Endodermal cell (in vitro differentiated cells): ENCODE results near the gene AP3B2. TPM values are rescaled to one million over a fixed set of nuclear protein-coding genes. Genes with fewer than 3 reads are reported as not detected.
A peak's percentile ranks its signal among the peaks of the same experiment; 100 is the strongest.

Experiments used
- DNase-seq: peaks from one replicate; pipeline ENCODE4 v3.0.0-alpha.2; 2017
- H3K27ac ChIP-seq: 2 replicates; pipeline ENCODE4 v1.5.1; 2013; ENCODE audit warnings: mild to moderate bottlenecking, low read depth, low read length, moderate library complexity
- H3K27me3 ChIP-seq: 2 replicates; pipeline ENCODE4 v1.6.1; 2013; ENCODE audit warnings: mild to moderate bottlenecking, low read length, moderate library complexity; ENCODE audit not compliant: insufficient read depth, control insufficient read depth, poor library complexity, severe bottlenecking
- H3K36me3 ChIP-seq: 2 replicates; pipeline ENCODE4 v1.7.0; 2013; ENCODE audit warnings: mild to moderate bottlenecking, low read length, moderate library complexity; ENCODE audit not compliant: control insufficient read depth, insufficient read depth
- H3K4me1 ChIP-seq: one replicate; pipeline ENCODE4 v1.7.0; 2013; ENCODE audit warnings: low read length; ENCODE audit not compliant: control insufficient read depth, insufficient read depth
- H3K4me3 ChIP-seq: 2 replicates; pipeline ENCODE4 v1.5.1; 2013; ENCODE audit warnings: mild to moderate bottlenecking, low read length, moderate library complexity
- H3K9ac ChIP-seq: 2 replicates; pipeline ENCODE4 v1.6.1; 2013; ENCODE audit warnings: mild to moderate bottlenecking, low read length, moderate library complexity; ENCODE audit not compliant: poor library complexity, severe bottlenecking; ENCODE audit errors: extremely low read depth
- H3K9me3 ChIP-seq: 2 replicates; pipeline ENCODE4 v1.6.1; 2013; ENCODE audit warnings: mild to moderate bottlenecking, low read length, moderate library complexity; ENCODE audit not compliant: control insufficient read depth
- H3K27ac Mint-ChIP-seq: 2 replicates; pipeline ENCODE4 v1.8.0; 2020; ENCODE audit warnings: mixed read lengths
- H3K27me3 Mint-ChIP-seq: 2 replicates; pipeline ENCODE4 v1.8.0; 2021; ENCODE audit warnings: mild to moderate bottlenecking, mixed read lengths; ENCODE audit not compliant: insufficient read depth
- H3K36me3 Mint-ChIP-seq: 2 replicates; pipeline ENCODE4 v1.8.0; 2020; ENCODE audit warnings: low read depth, mixed read lengths
- H3K4me1 Mint-ChIP-seq: 2 replicates; pipeline ENCODE4 v1.8.0; 2020; ENCODE audit warnings: mixed read lengths
- H3K4me3 Mint-ChIP-seq: 2 replicates; pipeline ENCODE4 v1.8.0; 2020; ENCODE audit warnings: mild to moderate bottlenecking, moderate library complexity, mixed read lengths
- H3K9me3 Mint-ChIP-seq: 2 replicates; pipeline ENCODE4 v1.8.0; 2020; ENCODE audit warnings: mild to moderate bottlenecking, mixed read lengths
- CTCF ChIP-seq: fragments of 200-600 bp; sonication (generic); conservative IDR thresholded peaks from 2 replicates; pipeline ENCODE4 v1.5.0; 2021; ENCODE audit warnings: antibody characterized with exemption, mild to moderate bottlenecking
- WGBS, 2 experiments: methylation state at CpG; one replicate each; pipeline versions ENCODE4 v1.1.5 to v1.1.7; 2013; ENCODE audit warnings: missing lambda C conversion rate in 2 of 2, mixed read lengths in 1 of 2; ENCODE audit not compliant: insufficient coverage in 1 of 2, insufficient read length in 1 of 2; 5-methylcytosine and 5-hydroxymethylcytosine counted together
- total RNA-seq, 2 donors: library from RNA; stranded (reverse); fragmentation: NEBNext Ultra II Directional in 1 of 2; extraction: Animal tissue kit (Norgen Biotek cat#: 25700) in 1 of 2; gene quantifications; 2 replicates in 1 of 2; 3 replicates in 1 of 2; pipeline ENCODE4 v1.2.1, GENCODE V29; 2021

Gene AP3B2
- total RNA-seq, 2 donors from 2014 or later, result 22.4 to 24.4 TPM

- no peak for DNase-seq
- Histone ChIP-seq H3K4me1 (peaks cover 2% of the 10 kb centered on the region), H3K27ac (no peak overlapping the region), H3K9ac (no peak overlapping the region), H3K36me3 (no peaks in the 10 kb centered on the region), H3K27me3 (peaks cover 33% of the 10 kb centered on the region), H3K9me3 (no peaks in the 10 kb centered on the region), H3K4me3 (peak overlapping the region; percentile 81)
- 36 to 45% methylated on average over 6 to 19 of the region's 19 CpGs for WGBS, 2 experiments
- Mint-ChIP-seq H3K9me3 (no peaks in the 10 kb centered on the region), H3K4me1 (peaks cover 9% of the 10 kb centered on the region), H3K36me3 (no peaks in the 10 kb centered on the region), H3K27ac (peak overlapping the region; percentile 39), H3K27me3 (peaks cover 14% of the 10 kb centered on the region), H3K4me3 (peak overlapping the region; percentile 87)
- no peak for TF ChIP-seq CTCF
Observed at GRCh38 chr15:82679626-82680199, 30.0 kb downstream of the AP3B2 start.

GRCh38 chr15:82677720-82678323 lies 31.9 kb downstream of the AP3B2 start:
- no peak overlapping the region for H3K27ac ChIP-seq

GRCh38 chr15:82674873-82675272 lies 34.8 kb downstream of the AP3B2 start:
- H3K9me3 Mint-ChIP-seq, result no peaks in the 10 kb centered on the region
- H3K27ac Mint-ChIP-seq, result no peak overlapping the region
- TF ChIP-seq CTCF, result no peak
- Histone ChIP-seq H3K4me1 (no peaks in the 10 kb centered on the region), H3K27me3 (peaks cover 18% of the 10 kb centered on the region), H3K36me3 (no peaks in the 10 kb centered on the region), H3K9ac (no peak overlapping the region), H3K4me3 (no peak overlapping the region), H3K9me3 (no peaks in the 10 kb centered on the region), H3K27ac (no peak overlapping the region)
- no peak overlapping the region for H3K4me3 Mint-ChIP-seq
- 80 to 94% methylated on average over 2 of the region's 2 CpGs for WGBS, 2 experiments
- no peak for DNase-seq
- H3K36me3 Mint-ChIP-seq, result no peaks in the 10 kb centered on the region
- peaks cover 9% of the 10 kb centered on the region for H3K27me3 Mint-ChIP-seq
- no peaks in the 10 kb centered on the region for H3K4me1 Mint-ChIP-seq

More at GRCh38 chr15:82677720-82678323, 31.9 kb downstream of the AP3B2 start:
- Histone ChIP-seq H3K36me3 (no peaks in the 10 kb centered on the region), H3K4me3 (no peak overlapping the region), H3K9ac (no peak overlapping the region), H3K4me1 (peaks cover 2% of the 10 kb centered on the region), H3K27me3 (peaks cover 33% of the 10 kb centered on the region), H3K9me3 (no peaks in the 10 kb centered on the region)
- Mint-ChIP-seq H3K4me1 (peaks cover 9% of the 10 kb centered on the region), H3K27me3 (peaks cover 12% of the 10 kb centered on the region), H3K36me3 (no peaks in the 10 kb centered on the region), H3K9me3 (no peaks in the 10 kb centered on the region), H3K27ac (no peak overlapping the region), H3K4me3 (no peak overlapping the region)
- no peak for TF ChIP-seq CTCF
- peak; percentile 30 for DNase-seq
- 88 to 100% methylated on average over 5 to 7 of the region's 7 CpGs for WGBS, 2 experiments
